H1 (cell line): ENCODE data around the gene SMIM7. TPM values are rescaled to one million over a fixed set of nuclear protein-coding genes. Genes with fewer than 3 reads are reported as not detected.
A peak's percentile ranks its signal among the peaks of the same experiment; 100 is the strongest.

ENCODE experiments used
- CHD2 ChIP-seq: IDR thresholded peaks from 2 replicates; pipeline ENCODE4 v1.6.1; 2012; ENCODE audit warnings: low read length, improper control_type of control experiment
- CREB1 ChIP-seq: IDR thresholded peaks from 2 replicates; pipeline ENCODE4 v1.6.1; 2012; ENCODE audit warnings: inconsistent platforms
- GTF2F1 ChIP-seq: IDR thresholded peaks from 2 replicates; pipeline ENCODE4 v1.6.1; 2012; ENCODE audit warnings: low read depth, low read length, improper control_type of control experiment, borderline replicate concordance
- POLR2A ChIP-seq, 2 experiments: IDR thresholded peaks; 1 replicate in 1 of 2; 2 replicates in 1 of 2; pipeline ENCODE4 v1.6.1; 2011; ENCODE audit warnings: low read depth in 2 of 2, low read length in 2 of 2, mild to moderate bottlenecking in 2 of 2; ENCODE audit errors: control extremely low read depth in 1 of 2
- RAD21 ChIP-seq, 2 experiments: IDR thresholded peaks in 1 of 2; conservative IDR thresholded peaks in 1 of 2; 2 replicates each; pipeline ENCODE4 v1.6.1; 2011; ENCODE audit warnings: low read depth in 2 of 2, low read length in 2 of 2, improper control_type of control experiment in 1 of 2, inconsistent platforms in 1 of 2, mild to moderate bottlenecking in 1 of 2, moderate library complexity in 1 of 2
- SIN3A ChIP-seq, 2 experiments: IDR thresholded peaks in 1 of 2; conservative IDR thresholded peaks in 1 of 2; 2 replicates each; pipeline ENCODE4 v1.6.1; 2011 to 2012; ENCODE audit warnings: low read length in 2 of 2, improper control_type of control experiment in 1 of 2, low read depth in 1 of 2, mild to moderate bottlenecking in 1 of 2
- SP1 ChIP-seq: IDR thresholded peaks from 2 replicates; pipeline ENCODE4 v1.6.1; 2011; ENCODE audit warnings: low read depth, low read length
- SP2 ChIP-seq: IDR thresholded peaks from 2 replicates; pipeline ENCODE4 v1.6.1; 2012; ENCODE audit warnings: mild to moderate bottlenecking, low read length, inconsistent platforms
- USF2 ChIP-seq: IDR thresholded peaks from 2 replicates; pipeline ENCODE4 v1.6.1; 2011; ENCODE audit warnings: low read length, improper control_type of control experiment
- polyA plus RNA-seq, 7 experiments: library from polyadenylated mRNA; depleted of rRNA in 3 of 7; stranded (reverse) in 5 of 7; unstranded in 2 of 7; fragments of >200 nt in 5 of 7; fragments of 200-250 nt in 2 of 7; gene quantifications; 1 replicate in 5 of 7; 2 replicates in 1 of 7; 4 replicates in 1 of 7; pipeline versions ENCODE4 v1.2.1 to v1.2.3, GENCODE V29; 2011 to 2013; ENCODE audit warnings: missing spikeins in 2 of 7, mixed read lengths in 2 of 7
- total RNA-seq: library from RNA; stranded (reverse); fragmentation: NEBNext Ultra II Directional; extraction: Animal tissue kit (Norgen Biotek cat#: 25700); gene quantifications from 2 replicates; pipeline ENCODE4 v1.2.1, GENCODE V29; 2021

The SMIM7 gene
- total and polyA plus RNA-seq, 2 of the 8 experiments (the other 6 are each of a cell fraction or from before 2014, with no cell fraction given) = 55.5 to 67.5 TPM

GRCh38 chr19:16659832-16660708, at the start of gene SMIM7 (continued):
- TF ChIP-seq SP2 (peak; percentile 65), CHD2 (peak; percentile 84), SIN3A (conservative IDR thresholded peaks at IDR 0.05 in 1 of 2, IDR thresholded peaks at IDR 0.05 in 1 of 2; ENCODE audit: low read depth in 1 of 2, low read length in 2 of 2) (peak in 1 of 2 experiments; percentile 20; a peak in 1 of 4 replicates), RAD21 (IDR thresholded peaks at IDR 0.05 in 1 of 2, conservative IDR thresholded peaks at IDR 0.05 in 1 of 2; ENCODE audit: low read depth in 2 of 2, low read length in 2 of 2) (no peak), GTF2F1 (no peak), CREB1 (peak; percentile 59; the same call in 1 of the 2 replicates), POLR2A (IDR thresholded peaks at IDR 0.05; ENCODE audit: control extremely low read depth in 1 of 2, low read depth in 2 of 2, low read length in 2 of 2) (peak; percentile 67 to 95), USF2 (peak; percentile 29; the same call in 1 of the 2 replicates), SP1 (peak; percentile 92)
